SK-N-MC (cell line): ENCODE measurements around the gene FHOD3.

ENCODE experiments used
- DNase-seq: peaks from one replicate; pipeline ENCODE4 v3.0.0-alpha.2; 2011; ENCODE audit warnings: low read depth, low spot score
- H3K27ac ChIP-seq: fragments of 200-600 bp; sonication (generic); 2 replicates; pipeline ENCODE4 v1.5.1; 2016; ENCODE audit warnings: mixed run types
- H3K36me3 ChIP-seq: fragments of 200-600 bp; sonication (generic); 2 replicates; pipeline ENCODE4 v1.6.1; 2017; ENCODE audit warnings: antibody characterized with exemption, low read length, mixed read lengths; ENCODE audit not compliant: insufficient read depth
- H3K4me3 ChIP-seq: fragments of 200-600 bp; sonication (generic); 2 replicates; pipeline ENCODE4 v1.5.1; 2016
- H3K9ac ChIP-seq: fragments of 200-600 bp; sonication (generic); 2 replicates; pipeline ENCODE4 v1.8.0; 2017; ENCODE audit warnings: mixed run types, mixed read lengths; ENCODE audit not compliant: insufficient read length
- H3K9me3 ChIP-seq: fragments of 200-600 bp; sonication (generic); 2 replicates; pipeline ENCODE4 v1.6.1; 2017; ENCODE audit warnings: low read depth, mild to moderate bottlenecking, antibody characterized with exemption, low read length, moderate library complexity, mixed read lengths
- EZH2 ChIP-seq: fragments of 200-600 bp; sonication (generic); IDR thresholded peaks from one replicate; pipeline ENCODE4 v1.6.1; 2017; ENCODE audit warnings: antibody characterized with exemption
- FOXP2 ChIP-seq: optimal IDR thresholded peaks from 2 replicates; pipeline ENCODE3; 2011; ENCODE audit warnings: mild to moderate bottlenecking, moderate library complexity; ENCODE audit not compliant: insufficient read depth; ENCODE audit errors: extremely low read length, control extremely low read depth
- POLR2AphosphoS5 ChIP-seq: IDR thresholded peaks from 2 replicates; pipeline ENCODE4 v1.6.1; 2012; ENCODE audit warnings: mild to moderate bottlenecking, low read depth, low read length, borderline replicate concordance

Gene FHOD3

DNA sequence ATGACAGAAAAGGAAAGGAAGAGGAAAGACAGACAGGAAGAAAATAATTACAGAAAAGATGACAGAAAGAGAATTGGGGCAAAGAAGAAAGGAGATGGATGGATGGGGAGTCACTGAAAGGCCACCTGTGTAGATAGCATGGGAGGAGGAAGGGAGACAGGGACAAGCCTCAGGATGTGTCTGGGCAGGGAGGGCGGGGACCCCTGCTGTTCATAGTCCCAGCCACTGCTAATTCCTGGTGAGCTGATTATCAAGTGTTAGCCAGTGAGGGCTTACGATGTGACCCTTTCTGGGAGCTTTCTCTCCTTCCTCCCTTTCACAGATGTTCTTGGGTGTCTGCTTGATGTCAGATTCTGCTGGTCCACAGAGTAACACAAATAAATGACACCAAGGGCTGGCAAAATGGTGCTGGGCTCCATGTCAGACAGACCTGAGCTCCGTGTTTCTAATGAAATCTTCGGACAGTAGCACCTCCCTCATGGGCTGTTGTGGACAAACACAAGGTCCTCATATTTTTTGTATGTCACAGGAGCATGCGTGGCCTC is 13.6 kb downstream of the FHOD3 start:
- no peaks in the 10 kb centered on the region for H3K9me3 ChIP-seq
- H3K36me3 ChIP-seq = no peaks in the 10 kb centered on the region
- TF ChIP-seq EZH2 = no peak
- TF ChIP-seq POLR2AphosphoS5 = no peak
- TF ChIP-seq FOXP2 = no peak
- DNase-seq = no peak
- no peak overlapping the region for H3K27ac ChIP-seq
- no peak overlapping the region for H3K9ac ChIP-seq
- H3K4me3 ChIP-seq = no peak overlapping the region

DNA sequence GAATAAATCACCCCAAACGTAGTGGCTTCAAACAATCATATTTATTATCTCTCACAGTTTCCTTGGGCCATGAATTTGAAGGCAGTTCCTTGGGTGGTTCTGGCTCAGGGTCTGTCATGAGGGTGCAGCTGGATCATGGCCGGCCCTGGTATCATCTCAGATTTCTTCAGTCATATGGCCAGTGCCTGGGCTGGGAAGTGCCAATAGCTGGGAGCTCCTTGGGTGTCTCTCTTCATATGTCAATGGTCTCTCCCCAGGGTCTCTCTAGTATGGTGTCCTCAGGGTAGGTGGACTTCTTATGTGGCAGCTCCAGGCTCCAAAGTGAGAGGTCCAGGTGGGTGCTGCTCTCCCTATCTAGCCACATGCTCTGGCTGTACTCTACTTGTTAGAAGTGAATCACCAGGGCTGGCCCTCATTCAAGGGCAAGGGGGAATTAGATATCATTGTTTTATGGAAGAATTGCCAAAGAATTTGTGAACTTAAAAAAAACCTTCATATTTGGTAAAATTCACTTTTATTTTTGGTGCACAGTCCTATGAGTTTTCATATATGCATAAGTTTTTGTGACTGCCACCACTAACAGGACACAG is 15.4 kb downstream of the FHOD3 start:
- DNase-seq = no peak
- H3K9ac ChIP-seq = no peak overlapping the region
- TF ChIP-seq EZH2 (no peak), FOXP2 (no peak), POLR2AphosphoS5 (no peak)
- no peaks in the 10 kb centered on the region for H3K36me3 ChIP-seq
- no peaks in the 10 kb centered on the region for H3K9me3 ChIP-seq
- H3K4me3 ChIP-seq = no peak overlapping the region
- no peak overlapping the region for H3K27ac ChIP-seq

DNA sequence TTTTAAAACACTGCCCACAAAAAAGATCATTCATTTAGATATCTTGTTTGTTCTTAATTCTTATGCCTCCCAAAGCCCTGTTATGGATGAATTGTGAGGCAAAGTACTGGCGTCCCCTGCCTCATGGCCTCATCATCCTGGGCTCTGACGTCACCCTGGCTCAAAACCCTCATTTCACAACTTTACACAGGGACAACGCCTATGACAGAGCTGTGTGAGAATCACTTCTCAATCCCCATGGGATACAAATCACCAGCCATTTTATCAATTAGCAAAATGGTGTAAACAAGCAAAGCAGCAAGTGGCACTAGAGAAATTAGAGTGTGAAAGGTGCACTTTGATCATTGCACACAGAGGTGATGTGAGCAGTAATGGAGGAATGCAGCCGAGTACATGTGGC is 16.6 kb downstream of the FHOD3 start:
- no peak overlapping the region for H3K9ac ChIP-seq
- H3K4me3 ChIP-seq = no peak overlapping the region
- TF ChIP-seq EZH2 = no peak
- TF ChIP-seq POLR2AphosphoS5 = no peak
- no peak for TF ChIP-seq FOXP2
- no peaks in the 10 kb centered on the region for H3K9me3 ChIP-seq
- no peak overlapping the region for H3K27ac ChIP-seq
- DNase-seq = no peak
- H3K36me3 ChIP-seq = no peaks in the 10 kb centered on the region

DNA sequence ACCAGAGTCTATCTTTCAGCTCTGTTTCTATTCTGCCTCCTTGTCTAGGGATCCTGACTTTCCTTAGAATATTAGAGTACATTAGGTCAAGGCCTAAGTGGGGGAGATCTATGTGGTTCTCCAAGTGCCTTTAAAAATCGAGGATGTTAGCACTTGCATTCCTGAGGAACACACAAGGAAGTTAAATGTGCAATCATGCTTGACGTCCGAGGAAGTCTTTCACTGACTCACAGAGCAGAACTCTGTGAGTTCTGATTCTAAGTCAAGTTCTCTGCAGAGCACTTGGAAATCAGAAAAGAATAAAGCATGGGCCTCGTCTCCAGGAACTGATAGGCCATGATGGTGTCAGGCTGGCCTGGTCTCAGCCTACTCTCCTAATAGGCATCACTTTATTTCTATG is 17.2 kb downstream of the FHOD3 start:
- H3K27ac ChIP-seq = no peak overlapping the region
- no peak overlapping the region for H3K4me3 ChIP-seq
- H3K9me3 ChIP-seq = no peaks in the 10 kb centered on the region
- H3K36me3 ChIP-seq = no peaks in the 10 kb centered on the region
- DNase-seq = no peak
- no peak overlapping the region for H3K9ac ChIP-seq
- TF ChIP-seq POLR2AphosphoS5 = no peak
- no peak for TF ChIP-seq FOXP2
- TF ChIP-seq EZH2 = no peak

DNA sequence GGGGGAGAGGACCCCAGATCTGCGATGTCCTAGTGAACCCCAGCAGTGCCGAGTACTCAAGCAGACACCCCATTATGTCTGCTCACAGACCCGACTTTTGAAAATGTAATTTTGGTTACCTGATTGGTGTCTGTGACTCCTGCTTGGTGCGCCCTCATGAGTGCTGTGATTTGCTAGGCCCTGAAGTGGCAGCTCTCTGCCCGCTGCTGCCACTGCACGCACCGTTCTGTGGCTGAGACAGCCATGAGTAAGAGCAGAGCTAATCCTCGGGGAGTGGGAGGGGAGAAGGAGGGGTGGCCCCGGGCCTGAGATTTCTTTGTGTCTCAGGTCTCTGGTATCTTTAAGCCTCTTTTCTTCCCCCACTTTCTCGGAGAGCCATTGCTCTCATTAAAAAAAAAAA is 18.2 kb downstream of the FHOD3 start:
- Histone ChIP-seq H3K36me3 (no peaks in the 10 kb centered on the region), H3K9me3 (no peaks in the 10 kb centered on the region), H3K4me3 (no peak overlapping the region), H3K27ac (no peak overlapping the region), H3K9ac (no peak overlapping the region)
- TF ChIP-seq POLR2AphosphoS5 (no peak), EZH2 (no peak), FOXP2 (no peak)
- no peak for DNase-seq

DNA sequence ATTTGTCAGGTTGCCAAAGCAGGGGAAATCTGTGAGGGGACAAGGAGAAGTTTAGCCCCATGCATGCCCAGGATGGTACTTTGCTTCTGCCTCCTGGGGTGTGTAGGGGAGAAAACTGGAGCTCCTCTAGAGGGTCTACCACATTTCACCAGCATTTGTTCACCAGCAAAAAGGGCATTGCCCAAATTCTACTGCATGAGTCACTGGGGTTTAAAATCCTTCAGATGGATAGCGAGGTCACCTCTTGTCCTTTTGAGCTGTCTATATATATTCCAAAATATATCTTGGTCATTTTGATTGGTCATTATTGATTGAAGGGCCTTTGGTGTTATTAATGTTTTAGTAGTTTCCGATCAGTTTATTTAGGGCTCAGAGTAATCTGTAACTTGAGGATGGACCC is 18.7 kb downstream of the FHOD3 start:
- no peak overlapping the region for H3K9ac ChIP-seq
- no peaks in the 10 kb centered on the region for H3K36me3 ChIP-seq
- H3K27ac ChIP-seq = no peak overlapping the region

DNA sequence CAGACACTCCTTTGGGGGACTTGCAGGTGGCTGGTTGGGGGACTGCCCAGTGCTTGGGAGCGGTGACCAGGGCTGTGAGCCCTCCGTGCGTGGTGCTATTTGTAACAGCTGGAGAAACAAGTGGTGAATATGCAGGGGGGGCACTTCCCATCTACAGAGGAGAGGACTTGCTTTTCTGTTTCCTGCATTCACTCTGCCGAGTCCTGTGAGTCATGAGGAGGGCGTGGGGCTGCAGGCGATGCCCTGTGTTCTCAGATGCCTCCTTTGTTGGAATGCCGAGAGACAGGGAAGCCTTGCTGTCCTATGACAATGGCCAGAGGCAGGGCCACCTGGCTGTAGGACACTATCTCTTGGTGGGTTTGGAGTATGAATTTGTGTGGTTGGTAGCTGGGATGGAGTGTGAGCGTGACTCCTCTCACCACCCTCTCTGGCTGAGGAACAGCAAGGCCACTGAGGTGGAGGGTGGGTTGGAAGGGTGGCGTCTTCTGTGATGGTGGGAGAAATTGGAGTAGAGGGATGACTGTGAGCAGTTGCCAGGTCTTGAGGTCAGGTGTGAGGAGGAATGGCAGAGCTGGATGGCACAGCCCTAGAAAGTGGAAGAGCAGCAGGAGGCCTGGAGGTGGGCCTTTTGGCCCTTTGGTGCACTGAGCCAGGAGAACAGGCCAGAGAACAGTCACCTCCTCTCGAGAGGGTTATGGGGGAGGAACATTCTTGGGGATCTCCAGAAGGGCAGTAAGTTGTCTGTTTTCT is 24.3 kb downstream of the FHOD3 start:
- TF ChIP-seq EZH2 (no peak), POLR2AphosphoS5 (no peak), FOXP2 (no peak)
- Histone ChIP-seq H3K36me3 (no peaks in the 10 kb centered on the region), H3K9ac (no peak overlapping the region), H3K27ac (no peak overlapping the region), H3K9me3 (no peaks in the 10 kb centered on the region), H3K4me3 (no peak overlapping the region)
- DNase-seq = no peak

More for the DNA sequence above, 18.7 kb downstream of the FHOD3 start:
- H3K4me3 ChIP-seq = no peak overlapping the region
- no peak for TF ChIP-seq POLR2AphosphoS5
- no peak for TF ChIP-seq FOXP2
- no peak for TF ChIP-seq EZH2
- no peak for DNase-seq
- no peaks in the 10 kb centered on the region for H3K9me3 ChIP-seq

DNA sequence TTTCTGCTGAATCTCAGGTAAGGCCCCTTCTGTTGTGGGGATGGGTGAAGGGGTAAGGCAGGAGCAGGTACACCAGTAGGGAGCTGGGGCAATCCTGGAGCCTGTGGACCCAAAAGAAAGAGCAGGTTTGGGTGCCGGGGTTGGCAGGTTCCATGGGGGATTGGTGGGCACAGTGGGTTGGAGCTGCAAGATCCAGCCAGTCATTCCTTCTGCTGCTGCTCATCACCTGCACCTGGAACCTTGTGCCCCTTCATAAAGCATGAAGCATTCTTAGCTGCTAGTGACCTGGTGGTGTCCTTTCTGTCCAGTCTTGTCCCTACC is 24.9 kb downstream of the FHOD3 start:
- Histone ChIP-seq H3K9ac (no peak overlapping the region), H3K9me3 (no peaks in the 10 kb centered on the region), H3K4me3 (no peak overlapping the region), H3K27ac (no peak overlapping the region), H3K36me3 (no peaks in the 10 kb centered on the region)
- no peak for DNase-seq
- TF ChIP-seq FOXP2 = no peak
- TF ChIP-seq POLR2AphosphoS5 = no peak
- TF ChIP-seq EZH2 = no peak
